GM18907 (cell line): ENCODE data around the gene ITM2B.
"Not testable (repeated sequence)": the region's sequence is repeated elsewhere in the genome, so short reads cannot be mapped to it uniquely, and the experiment has no call there.

Experiments used
- ATAC-seq: cut with Tn5 transposase; IDR thresholded peaks from one replicate; pipeline ENCODE4 v1.9.1; 2021; ENCODE audit warnings: mild to moderate bottlenecking, moderate library complexity; ENCODE audit not compliant: unreplicated experiment

Gene ITM2B

DNA sequence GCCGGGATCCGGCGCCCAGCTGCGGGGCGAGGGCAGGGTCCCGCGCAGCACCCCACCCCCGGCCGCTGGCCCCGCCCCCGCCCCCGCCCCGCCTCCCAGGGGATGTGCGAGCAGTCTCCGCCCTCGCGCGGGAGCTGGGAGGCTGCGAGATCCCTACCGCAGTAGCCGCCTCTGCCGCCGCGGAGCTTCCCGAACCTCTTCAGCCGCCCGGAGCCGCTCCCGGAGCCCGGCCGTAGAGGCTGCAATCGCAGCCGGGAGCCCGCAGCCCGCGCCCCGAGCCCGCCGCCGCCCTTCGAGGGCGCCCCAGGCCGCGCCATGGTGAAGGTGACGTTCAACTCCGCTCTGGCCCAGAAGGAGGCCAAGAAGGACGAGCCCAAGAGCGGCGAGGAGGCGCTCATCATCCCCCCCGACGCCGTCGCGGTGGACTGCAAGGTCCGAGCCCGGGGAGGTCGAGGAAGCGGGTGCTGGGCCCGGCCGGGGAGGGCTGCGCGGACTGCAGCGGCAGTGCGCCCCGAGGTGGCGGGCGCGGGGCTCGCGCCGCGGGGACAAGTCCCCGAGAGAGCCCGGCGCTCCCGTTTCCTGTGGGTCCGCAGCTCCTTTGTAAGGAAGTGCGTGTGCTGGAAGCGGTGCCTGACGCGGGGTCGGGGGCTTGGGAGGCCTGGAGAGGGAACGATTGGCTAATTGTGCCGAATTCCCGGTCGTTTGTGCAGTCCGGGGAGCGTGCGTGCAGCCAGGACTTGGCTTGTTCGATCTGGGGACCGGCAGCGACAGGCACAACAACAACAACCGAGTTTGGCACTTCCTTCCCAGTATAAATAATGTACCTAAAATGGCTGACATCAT lies at the start of gene ITM2B:
TSS of gene ITM2B (plus strand) at position 161 of the 843 bp plus-strand sequence. CDS start at position 316, 155 bp downstream.
- ATAC-seq: peak; percentile 69

GRCh38 chr13:48184260-48184659 lies 48.7 kb upstream of the ITM2B start:
- no peak for ATAC-seq

DNA sequence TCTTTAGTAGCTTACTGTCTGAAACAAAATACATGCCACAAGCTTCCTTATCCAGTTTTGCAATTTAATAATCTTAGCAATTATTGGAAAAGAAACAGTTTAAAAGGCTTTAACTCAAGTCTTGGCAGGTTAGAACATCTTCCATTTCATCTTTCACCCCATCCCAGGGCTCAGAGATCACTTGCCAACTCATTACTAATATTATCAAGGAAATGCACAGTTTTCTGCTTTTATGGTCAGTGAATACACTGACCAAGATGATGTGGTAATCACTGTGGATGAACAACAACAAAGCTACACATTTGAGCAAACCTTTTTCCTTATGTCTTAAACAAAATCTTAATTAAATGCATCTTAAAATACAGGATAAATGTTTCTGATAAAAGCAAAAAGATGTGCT lies 48.0 kb upstream of the ITM2B start:
- no peak for ATAC-seq

GRCh38 chr13:48186722-48187121 lies 46.3 kb upstream of the ITM2B start:
- no peak for ATAC-seq

DNA sequence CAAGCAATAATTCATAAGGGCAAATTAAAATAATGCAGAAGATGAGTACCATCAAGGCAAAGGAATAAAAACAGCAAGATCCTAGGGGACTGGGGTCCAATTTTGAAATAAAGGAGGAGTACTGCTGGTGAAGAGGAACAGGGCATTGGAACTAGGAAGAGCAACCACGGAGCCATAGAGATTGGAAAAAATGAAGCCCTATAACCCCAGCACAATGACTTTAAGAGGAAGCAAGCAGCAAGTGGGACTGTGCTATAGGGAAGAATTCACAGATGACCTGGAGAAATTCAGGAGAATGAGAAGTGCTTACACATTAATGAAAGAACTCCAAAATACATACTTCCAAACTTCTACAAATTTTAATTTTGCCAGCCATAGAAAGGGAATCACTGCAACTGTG lies 44.9 kb upstream of the ITM2B start:
- ATAC-seq: no peak

DNA sequence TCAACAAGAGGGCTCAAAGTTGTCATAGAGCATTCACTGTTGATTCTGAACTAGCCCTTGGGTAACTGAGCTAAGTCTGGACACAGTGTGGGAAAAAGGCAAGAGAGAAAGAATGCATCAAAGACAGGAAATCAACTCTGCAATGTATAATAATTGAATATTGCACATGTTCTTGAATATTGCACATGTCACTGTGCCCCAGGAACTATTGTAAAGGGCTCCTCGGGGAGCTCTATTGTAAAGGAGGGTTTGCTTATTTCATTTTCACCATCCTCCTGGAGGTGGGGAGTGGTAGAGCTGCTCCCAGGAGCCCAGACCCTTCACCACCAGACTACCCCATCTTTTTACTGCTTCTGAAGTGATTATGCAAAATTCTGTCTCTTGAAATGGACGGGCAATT lies 44.4 kb upstream of the ITM2B start:
- ATAC-seq: no peak

DNA sequence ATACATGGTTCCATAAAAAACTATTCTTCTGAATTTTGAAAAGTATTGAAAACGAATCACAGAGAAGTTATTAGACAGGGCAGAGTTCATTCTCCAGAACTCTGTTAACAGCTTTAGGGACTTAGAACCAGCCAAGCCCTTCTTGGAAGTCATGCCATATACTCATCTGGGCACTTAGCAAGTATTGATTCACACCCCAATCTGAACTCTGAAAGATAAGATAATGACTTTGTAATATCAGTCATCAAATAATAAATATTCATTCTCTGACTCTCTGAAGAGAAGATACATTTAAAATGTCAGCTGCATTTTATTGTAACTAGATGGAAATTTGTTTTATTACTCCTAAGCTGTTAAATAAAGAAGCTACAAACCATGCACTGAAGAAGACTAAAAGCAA lies 43.8 kb upstream of the ITM2B start:
- ATAC-seq: no peak

GRCh38 chr13:48192411-48192935 lies 40.5 kb upstream of the ITM2B start:
- ATAC-seq: no peak

DNA sequence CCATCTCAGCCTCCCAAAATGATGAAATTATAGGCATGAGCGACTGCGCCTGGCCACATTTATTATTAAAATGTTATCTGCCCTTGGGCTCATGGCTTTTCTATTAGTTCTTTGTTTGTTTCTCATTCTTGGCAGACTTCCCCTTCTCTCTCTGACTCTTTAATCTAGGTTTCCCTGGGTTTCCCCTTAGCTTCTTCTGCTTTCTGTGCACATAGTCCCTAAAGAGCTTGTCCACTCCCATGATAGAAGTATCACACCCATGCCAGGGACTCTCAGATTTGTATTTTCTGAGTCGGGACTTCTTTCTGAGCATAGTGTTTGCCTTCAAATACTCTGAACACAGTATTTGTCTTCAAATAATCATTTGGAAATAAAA lies 38.6 kb upstream of the ITM2B start:
- peak; percentile 89 for ATAC-seq

GRCh38 chr13:48199404-48199946 lies 33.5 kb upstream of the ITM2B start:
- no peak for ATAC-seq

- no peak for ATAC-seq
Observed at GRCh38 chr13:48201044-48201443, 32.0 kb upstream of the ITM2B start.

- not testable (repeated sequence) for ATAC-seq
Observed at GRCh38 chr13:48207207-48207606, 25.8 kb upstream of the ITM2B start.

DNA sequence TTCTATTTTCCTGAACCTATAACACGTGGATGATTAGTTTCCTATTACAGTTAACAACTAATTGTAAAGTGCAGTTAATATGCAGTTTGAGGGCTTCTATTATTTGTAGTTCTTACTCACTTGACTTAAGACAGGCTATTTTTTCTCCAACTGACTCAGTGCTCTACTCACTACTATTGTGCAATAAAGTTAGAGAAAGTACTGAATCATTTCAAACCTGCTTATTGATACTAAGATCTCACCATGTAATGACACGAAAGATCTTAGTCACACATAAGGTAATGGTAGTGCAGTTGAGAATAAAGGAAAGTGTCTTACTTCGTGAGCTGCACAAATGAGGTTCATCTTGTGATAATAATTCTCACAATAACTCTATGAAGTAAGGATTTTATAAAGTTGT lies 22.8 kb upstream of the ITM2B start:
- no peak for ATAC-seq

GRCh38 chr13:48214519-48215121 lies 18.4 kb upstream of the ITM2B start:
- no peak for ATAC-seq

- not testable (repeated sequence) for ATAC-seq
Observed at GRCh38 chr13:48215511-48216203, 17.3 kb upstream of the ITM2B start.

DNA sequence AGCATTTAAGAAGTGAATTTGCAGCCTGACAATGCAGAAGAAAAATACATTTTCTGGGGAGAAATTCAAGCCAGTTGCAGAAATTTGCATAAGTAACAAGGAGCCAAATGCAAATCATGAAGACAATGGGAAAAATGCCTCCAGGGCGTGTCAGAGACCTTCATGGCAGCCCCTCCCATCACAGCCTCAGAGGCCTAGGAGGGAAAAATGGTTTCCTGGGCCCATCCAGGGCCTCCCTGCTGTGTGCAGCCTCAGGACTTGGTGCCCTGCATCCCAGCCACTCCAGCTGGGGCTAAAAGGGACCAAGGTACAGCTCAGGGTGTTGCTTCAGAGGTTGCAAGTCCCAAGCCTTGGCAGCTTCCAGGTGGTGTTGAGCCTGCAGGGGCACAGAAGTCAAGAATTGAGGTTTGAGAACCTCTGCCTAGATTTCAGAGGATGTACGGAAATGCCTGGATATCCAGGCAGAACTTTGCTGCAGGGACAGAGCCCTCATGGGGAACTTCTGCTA lies 16.7 kb upstream of the ITM2B start:
- ATAC-seq: no peak

- ATAC-seq: no peak
Observed at GRCh38 chr13:48220592-48220980, 12.4 kb upstream of the ITM2B start.

DNA sequence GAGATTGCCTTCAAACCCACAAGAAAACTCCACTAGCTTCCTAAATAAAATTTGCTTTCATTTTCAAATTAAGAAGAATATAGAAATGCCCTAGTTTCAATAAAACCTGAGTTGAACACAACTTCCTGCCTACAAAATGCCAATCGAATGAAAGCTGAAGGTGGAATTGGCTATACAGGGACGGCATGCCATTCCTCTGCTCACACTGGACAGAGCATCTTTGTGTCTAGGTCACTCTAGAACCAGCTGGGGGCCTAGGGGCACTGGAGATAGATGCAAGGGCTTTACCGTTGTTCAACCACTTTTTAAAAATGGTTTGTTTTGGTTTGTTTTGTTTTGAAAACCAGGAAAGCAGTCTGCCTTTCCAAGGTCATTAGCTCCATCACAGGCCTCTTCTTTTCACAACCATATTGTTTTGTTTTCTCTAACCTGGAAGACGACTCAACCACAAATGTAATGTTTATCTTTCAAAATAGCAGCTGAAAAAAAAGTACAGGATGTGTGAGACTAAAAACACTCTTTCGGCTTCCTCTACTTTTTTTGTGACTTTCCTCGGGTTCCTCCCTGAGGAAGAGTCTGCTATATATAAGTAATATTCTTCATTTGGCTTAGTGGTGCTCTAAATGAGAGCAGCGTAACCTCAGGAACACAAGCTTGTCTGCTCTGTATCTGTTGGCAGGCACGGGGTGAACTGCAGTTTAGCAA lies 11.9 kb upstream of the ITM2B start:
- ATAC-seq: no peak

DNA sequence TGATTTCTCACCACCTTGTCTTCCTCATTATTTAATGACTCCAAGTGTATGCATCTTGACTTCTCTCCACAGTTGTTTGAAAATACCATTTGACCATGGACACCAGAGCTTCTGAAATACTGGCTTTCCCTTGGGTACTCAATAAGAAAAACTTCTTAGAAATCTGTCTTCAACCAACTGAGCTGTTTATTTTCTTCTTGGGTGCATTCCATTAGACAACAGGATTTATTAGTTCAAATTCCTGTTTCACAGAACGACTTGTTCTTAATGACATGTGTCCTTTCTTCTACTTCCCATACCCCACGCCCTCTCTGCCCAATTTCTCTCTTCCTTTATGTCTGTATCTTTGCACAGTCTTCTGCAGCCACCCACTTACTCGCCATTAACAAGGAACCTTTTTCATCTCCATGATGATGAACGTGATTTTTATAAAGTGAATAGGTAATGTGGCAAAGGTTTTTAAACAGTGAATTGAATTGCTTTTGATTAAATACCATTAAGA lies 11.3 kb upstream of the ITM2B start:
- no peak for ATAC-seq
